WI38 (cell line): ENCODE results near the gene GFM1.
A peak's percentile ranks its signal among the peaks of the same experiment; 100 is the strongest.

Experiments used
- H3K4me3 ChIP-seq: 2 replicates; pipeline ENCODE4 v1.5.1; 2011; ENCODE audit warnings: low read depth, mild to moderate bottlenecking, control low read depth, low read length
- TF ChIP-seq, protein P1 (sequence below): IDR thresholded peaks from 2 replicates; pipeline ENCODE4 v1.5.1; 2012; ENCODE audit warnings: low read depth, mild to moderate bottlenecking, control low read depth, low read length

Gene GFM1

GRCh38 chr3:158660711-158661110, 16.4 kb downstream of the GFM1 start:
- TF ChIP-seq, protein P1, sequence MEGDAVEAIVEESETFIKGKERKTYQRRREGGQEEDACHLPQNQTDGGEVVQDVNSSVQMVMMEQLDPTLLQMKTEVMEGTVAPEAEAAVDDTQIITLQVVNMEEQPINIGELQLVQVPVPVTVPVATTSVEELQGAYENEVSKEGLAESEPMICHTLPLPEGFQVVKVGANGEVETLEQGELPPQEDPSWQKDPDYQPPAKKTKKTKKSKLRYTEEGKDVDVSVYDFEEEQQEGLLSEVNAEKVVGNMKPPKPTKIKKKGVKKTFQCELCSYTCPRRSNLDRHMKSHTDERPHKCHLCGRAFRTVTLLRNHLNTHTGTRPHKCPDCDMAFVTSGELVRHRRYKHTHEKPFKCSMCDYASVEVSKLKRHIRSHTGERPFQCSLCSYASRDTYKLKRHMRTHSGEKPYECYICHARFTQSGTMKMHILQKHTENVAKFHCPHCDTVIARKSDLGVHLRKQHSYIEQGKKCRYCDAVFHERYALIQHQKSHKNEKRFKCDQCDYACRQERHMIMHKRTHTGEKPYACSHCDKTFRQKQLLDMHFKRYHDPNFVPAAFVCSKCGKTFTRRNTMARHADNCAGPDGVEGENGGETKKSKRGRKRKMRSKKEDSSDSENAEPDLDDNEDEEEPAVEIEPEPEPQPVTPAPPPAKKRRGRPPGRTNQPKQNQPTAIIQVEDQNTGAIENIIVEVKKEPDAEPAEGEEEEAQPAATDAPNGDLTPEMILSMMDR = no peak
- no peak overlapping the region for H3K4me3 ChIP-seq

GRCh38 chr3:158663246-158663645, 18.9 kb downstream of the GFM1 start:
- H3K4me3 ChIP-seq = no peak overlapping the region
- TF ChIP-seq, protein P1 = no peak

DNA sequence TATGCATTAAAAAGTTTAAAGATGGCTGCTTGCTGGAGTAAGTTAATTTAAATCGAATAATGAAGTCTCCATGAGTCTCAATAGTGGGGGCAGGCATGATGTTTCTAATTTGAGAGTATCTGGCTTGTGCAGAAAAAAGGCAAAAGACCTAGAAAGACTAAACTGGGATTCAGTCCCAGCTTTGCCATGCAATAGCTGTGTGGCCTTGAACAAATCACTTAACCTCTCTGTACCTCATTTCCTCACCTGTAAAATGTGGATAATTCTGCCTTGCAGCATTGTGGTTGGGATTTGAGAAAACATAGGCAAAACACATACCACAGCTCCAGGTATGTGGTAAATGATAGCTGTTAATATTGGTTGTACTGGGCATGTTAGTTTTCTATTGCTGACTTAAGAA, 19.5 kb downstream of the GFM1 start:
- H3K4me3 ChIP-seq = no peak overlapping the region
- TF ChIP-seq, protein P1 = no peak

DNA sequence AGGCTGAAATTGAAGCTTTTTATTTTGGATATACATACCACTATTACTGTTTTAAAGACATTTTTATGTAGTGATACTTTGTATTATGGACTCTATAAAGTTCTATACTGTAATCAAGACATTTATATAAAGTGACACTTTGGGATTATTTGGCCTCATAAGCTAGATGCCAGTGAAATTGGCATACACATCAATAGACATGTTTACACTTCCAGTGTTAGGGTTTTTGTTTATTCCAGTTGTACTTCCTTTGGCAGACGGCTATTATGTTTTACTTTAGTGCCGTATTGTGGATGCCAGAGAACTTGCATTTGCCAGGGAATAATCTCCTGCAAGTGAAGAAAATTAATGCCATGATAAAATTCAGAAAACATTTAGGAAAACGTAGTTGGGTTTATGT, 22.1 kb downstream of the GFM1 start:
- H3K4me3 ChIP-seq = no peak overlapping the region
- TF ChIP-seq, protein P1 = no peak

DNA sequence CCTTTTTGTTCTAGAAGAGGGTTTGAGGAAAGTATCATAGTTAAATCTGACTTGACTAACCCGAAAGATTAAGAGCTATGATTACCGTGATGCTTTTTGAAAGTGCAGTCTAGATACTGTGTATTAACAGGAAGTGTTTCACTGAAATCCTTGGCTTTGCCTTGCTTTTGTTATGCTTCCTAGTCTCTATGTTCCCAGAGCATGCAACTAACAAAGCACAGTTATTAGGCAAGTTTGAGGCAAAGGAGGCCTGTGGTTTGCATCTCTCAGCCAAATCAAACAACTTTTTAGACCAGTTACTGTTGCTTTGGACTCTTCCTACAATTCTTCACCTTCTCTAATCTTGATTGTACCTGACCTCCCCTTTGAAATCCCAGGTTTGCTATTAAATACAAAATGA, 24.2 kb downstream of the GFM1 start:
- no peak overlapping the region for H3K4me3 ChIP-seq
- TF ChIP-seq, protein P1 = no peak

DNA sequence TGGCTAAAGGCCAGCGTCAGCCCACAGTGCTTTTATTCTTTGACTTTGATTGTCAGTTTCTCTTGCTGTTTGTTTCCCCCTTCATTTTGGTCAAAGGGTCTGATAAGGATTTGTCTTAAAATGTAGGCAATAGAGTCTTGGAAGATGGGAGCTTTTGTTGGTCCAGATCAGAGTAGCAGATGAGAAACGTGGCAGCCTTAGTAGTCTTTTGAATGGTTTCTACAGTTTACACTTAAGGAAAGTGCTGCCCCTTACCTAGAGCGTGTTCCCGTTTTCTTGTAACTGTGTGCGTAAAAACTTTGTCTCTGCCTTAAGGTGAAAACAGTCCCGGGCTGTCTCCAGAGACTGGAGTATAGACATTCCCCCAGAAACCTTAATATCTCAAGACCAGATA, 27.5 kb downstream of the GFM1 start:
- peak overlapping the region; percentile 68 for H3K4me3 ChIP-seq
- TF ChIP-seq, protein P1 = no peak

- H3K4me3 ChIP-seq = peak within 1 kb of the TSS; percentile 68
- TF ChIP-seq, protein P1 = peak; percentile 85
Measured at GRCh38 chr3:158672215-158673176, 28.2 kb downstream of the GFM1 start, which contains the start of gene LXN. Gene LXN, minus strand, starts transcription at chr3:158672648. Its CDS starts 170 bp downstream, at chr3:158672478.
